HepG2 (cell line): ENCODE results near the gene FUT3. TPM values are rescaled to one million over a fixed set of nuclear protein-coding genes. Genes with fewer than 3 reads are reported as not detected.

Experiments
- ATAC-seq: fragments of 200-7000 bp; cut with Tn5 transposase; 3 replicates; pipeline ENCODE4 v1.9.1; 2020; ENCODE audit warnings: mild to moderate bottlenecking, moderate library complexity
- BruUV-seq: library from RNA; stranded (reverse); fragments of 400-500 nt; replicated peaks from 2 replicates; lab custom pipeline; 2021; lab: Mats Ljungman, UMichigan
- CTCF ChIA-PET: fragments of 300-600 bp; formaldehyde crosslinking; extraction: SDS; loops from one replicate; lab custom pipeline; 2021; ENCODE audit warnings: low total read pairs, inconsistent platforms, low intra/inter-chr PET ratio; lab: Yijun Ruan, JAX
- POLR2A ChIA-PET: fragments of 350-600 bp; sonication (Branson Sonifier 250); formaldehyde crosslinking; loops from one replicate; lab custom pipeline; 2020; ENCODE audit warnings: antibody characterized with exemption, inconsistent platforms; lab: Yijun Ruan, JAX
- DNase-seq: peaks from one replicate; pipeline ENCODE4 v3.0.0-alpha.2; 2015; ENCODE audit warnings: low spot score
- FAIRE-seq: peaks from 3 replicates; lab custom pipeline; 2011; peaks lifted over from hg19 to GRCh38; lab: Jason Lieb, UNC
- H2AFZ ChIP-seq: one replicate; pipeline ENCODE4 v1.6.1; 2011; ENCODE audit warnings: low read length, inconsistent platforms
- H3K27ac ChIP-seq: fragments of 300-600 bp; 3 replicates; pipeline ENCODE4 v1.8.0; 2011; ENCODE audit warnings: mixed run types, mild to moderate bottlenecking, mixed read lengths, low read length, inconsistent platforms; ENCODE audit not compliant: insufficient read depth; ENCODE audit errors: extremely low read length
- H3K27me3 ChIP-seq, 2 experiments: fragments of 200-600 bp in 1 of 2; 2 replicates in 1 of 2; 3 replicates in 1 of 2; pipeline versions ENCODE4 v1.6.0 to v1.8.0; 2011; ENCODE audit warnings: low read length in 2 of 2, mild to moderate bottlenecking in 2 of 2, moderate library complexity in 2 of 2, inconsistent platforms in 1 of 2; ENCODE audit not compliant: insufficient read depth in 2 of 2, control insufficient read depth in 1 of 2
- H3K36me3 ChIP-seq, 2 experiments: fragments of 200-600 bp in 1 of 2; replicated peaks in 1 of 2; 2 replicates in 1 of 2; 3 replicates in 1 of 2; pipeline versions ENCODE4 v1.5.1 to v1.8.0; 2011; ENCODE audit warnings: low read length in 2 of 2, inconsistent platforms in 1 of 2; ENCODE audit not compliant: insufficient read depth in 2 of 2, control insufficient read depth in 1 of 2
- H3K4me1 ChIP-seq: 2 replicates; pipeline ENCODE4 v1.5.1; 2012; ENCODE audit warnings: low read length, inconsistent platforms; ENCODE audit not compliant: insufficient read depth
- H3K4me2 ChIP-seq: 2 replicates; pipeline ENCODE4 v1.6.0; 2011; ENCODE audit warnings: low read depth, low read length, inconsistent platforms
- H3K4me3 ChIP-seq, 3 experiments: fragments of 200-600 bp in 1 of 3; sonication (generic), shearing (Covaris generic) in 1 of 3; replicated peaks in 1 of 3; 2 replicates each; pipeline ENCODE4 v1.5.1; 2011 to 2016; ENCODE audit warnings: low read length in 3 of 3, inconsistent platforms in 2 of 3, low read depth in 2 of 3, mild to moderate bottlenecking in 2 of 3, control low read depth in 1 of 3, mixed read lengths in 1 of 3; ENCODE audit not compliant: insufficient read depth in 1 of 3
- H3K79me2 ChIP-seq: one replicate; pipeline ENCODE4 v1.6.1; 2011; ENCODE audit warnings: low read length, inconsistent platforms; ENCODE audit not compliant: insufficient read depth
- H3K9ac ChIP-seq: 2 replicates; pipeline ENCODE4 v1.6.0; 2011; ENCODE audit warnings: mild to moderate bottlenecking, low read depth, low read length, inconsistent platforms; ENCODE audit not compliant: insufficient read depth
- H3K9me3 ChIP-seq: 2 replicates; pipeline ENCODE4 v1.5.1; 2012; ENCODE audit warnings: mild to moderate bottlenecking, low read length
- H4K20me1 ChIP-seq: 2 replicates; pipeline ENCODE4 v1.6.0; 2011; ENCODE audit warnings: inconsistent platforms, mild to moderate bottlenecking, low read length, moderate library complexity; ENCODE audit not compliant: insufficient read depth
- ATM ChIP-seq: fragments of 450-650 bp; IDR thresholded peaks from 2 replicates; pipeline ENCODE4 v1.7.1; 2017; ENCODE audit warnings: mild to moderate bottlenecking, borderline replicate concordance
- BCL6 ChIP-seq: IDR thresholded peaks from 2 replicates; pipeline ENCODE4 v1.6.1; 2016; ENCODE audit warnings: missing genetic modification reagents, missing compliant biosample characterization
- CBX1 ChIP-seq: IDR thresholded peaks from one replicate; pipeline ENCODE4 v1.6.1; 2016; ENCODE audit warnings: antibody characterized with exemption, low read depth
- NBN ChIP-seq: fragments of 450-650 bp; conservative IDR thresholded peaks from 2 replicates; pipeline ENCODE4 v1.6.1; 2017
- NFRKB ChIP-seq: fragments of 450-650 bp; IDR thresholded peaks from 2 replicates; pipeline ENCODE4 v1.6.1; 2017
- POGZ ChIP-seq: sonication (generic); formaldehyde crosslinking; IDR thresholded peaks from 2 replicates; pipeline ENCODE4 v1.4.0; 2020; ENCODE audit warnings: mild to moderate bottlenecking, missing genetic modification reagents
- RNF2 ChIP-seq: fragments of 450-650 bp; conservative IDR thresholded peaks from 2 replicates; pipeline ENCODE4 v1.6.1; 2016; ENCODE audit warnings: low read depth
- SP5 ChIP-seq: IDR thresholded peaks from 2 replicates; pipeline ENCODE4 v1.6.1; 2016; ENCODE audit warnings: low read depth, borderline replicate concordance
- TCF7L2 ChIP-seq: IDR thresholded peaks from 2 replicates; pipeline ENCODE4 v1.6.1; 2011; ENCODE audit warnings: mild to moderate bottlenecking, low read depth, low read length, moderate library complexity
- TP53 ChIP-seq: sonication (generic); formaldehyde crosslinking; conservative IDR thresholded peaks from 2 replicates; pipeline ENCODE4 v1.4.0; 2020; ENCODE audit warnings: missing genetic modification reagents
- ZFP90 ChIP-seq: sonication (generic); formaldehyde crosslinking; IDR thresholded peaks from 2 replicates; pipeline ENCODE4 v1.8.0; 2022; ENCODE audit warnings: missing genetic modification reagents, mild to moderate bottlenecking, inconsistent platforms, borderline replicate concordance
- ZKSCAN8 ChIP-seq: IDR thresholded peaks from 2 replicates; pipeline ENCODE4 v1.6.1; 2016; ENCODE audit warnings: borderline replicate concordance, missing genetic modification reagents, missing compliant biosample characterization
- ZNF224 ChIP-seq: sonication (generic); formaldehyde crosslinking; IDR thresholded peaks from 2 replicates; pipeline ENCODE4 v1.5.0; 2020; ENCODE audit warnings: mild to moderate bottlenecking, missing genetic modification reagents
- ZNF235 ChIP-seq: sonication (generic); formaldehyde crosslinking; IDR thresholded peaks from 2 replicates; pipeline ENCODE4 v1.8.1; 2023; ENCODE audit warnings: mild to moderate bottlenecking, missing genetic modification reagents, borderline replicate concordance
- ZNF296 ChIP-seq: sonication (generic); formaldehyde crosslinking; conservative IDR thresholded peaks from 2 replicates; pipeline ENCODE4 v1.5.0; 2020; ENCODE audit warnings: mild to moderate bottlenecking, missing genetic modification reagents
- ZNF570 ChIP-seq: sonication (generic); formaldehyde crosslinking; IDR thresholded peaks from 2 replicates; pipeline ENCODE4 v1.4.0; 2020; ENCODE audit warnings: mild to moderate bottlenecking, missing genetic modification reagents, borderline replicate concordance
- ZNF709 ChIP-seq: sonication (generic); formaldehyde crosslinking; IDR thresholded peaks from 2 replicates; pipeline ENCODE4 v1.5.0; 2020; ENCODE audit warnings: mild to moderate bottlenecking, missing genetic modification reagents
- ZNF737 ChIP-seq: sonication (generic); formaldehyde crosslinking; IDR thresholded peaks from 2 replicates; pipeline ENCODE4 v1.5.0; 2020; ENCODE audit warnings: missing genetic modification reagents, mild to moderate bottlenecking, borderline replicate concordance
- WGBS: methylation state at CpG from one replicate; pipeline ENCODE4 v1.1.6; 2017; ENCODE audit warnings: low lambda C conversion rate; 5-methylcytosine and 5-hydroxymethylcytosine counted together
- in situ Hi-C: cut with HindIII; loops from 2 replicates; pipeline ENCODE4 v1.10.0; 2017; ENCODE audit warnings: low pct_unique_long_range_greater_than_20kb; ENCODE audit not compliant: extremely low pct_ligation_motif_present
- intact Hi-C: fragments of 100-400 bp; cut with micrococcal nuclease; formaldehyde crosslinking; loops from one replicate; pipeline ENCODE4 v1.10.0; 2022; ENCODE audit not compliant: unreplicated experiment
- polyA plus RNA-seq, 8 experiments: library from polyadenylated mRNA; depleted of rRNA in 3 of 8; stranded (reverse) in 7 of 8; unstranded in 1 of 8; fragments of >200 nt; fragmentation: Illumina TruSeq in 4 of 8; extraction: Trizol in 4 of 8; gene quantifications; 2 replicates each; pipeline versions ENCODE4 v1.2.1 to v1.2.3, GENCODE V29; 2011 to 2016; ENCODE audit warnings: low read depth in 4 of 8, missing spikeins in 1 of 8, mixed read lengths in 1 of 8; ENCODE audit not compliant: insufficient read depth in 1 of 8
- total RNA-seq, 5 experiments: library from RNA; depleted of rRNA; stranded (reverse); fragments of >200 nt; fragmentation: Illumina TruSeq; extraction: Trizol; gene quantifications; 2 replicates each; pipeline ENCODE4 v1.2.3, GENCODE V29; 2016; ENCODE audit warnings: low read depth in 1 of 5
- TF ChIP-seq, protein P1 (sequence below): sonication (generic); formaldehyde crosslinking; IDR thresholded peaks from 2 replicates; pipeline ENCODE4 v1.4.0; 2020; ENCODE audit warnings: mild to moderate bottlenecking, missing genetic modification reagents

The FUT3 gene
- total and polyA plus RNA-seq, 2 of the 13 experiments (the other 11 are each of a cell fraction or from before 2014, with no cell fraction given), result 0.53 to 1.1 TPM

DNA sequence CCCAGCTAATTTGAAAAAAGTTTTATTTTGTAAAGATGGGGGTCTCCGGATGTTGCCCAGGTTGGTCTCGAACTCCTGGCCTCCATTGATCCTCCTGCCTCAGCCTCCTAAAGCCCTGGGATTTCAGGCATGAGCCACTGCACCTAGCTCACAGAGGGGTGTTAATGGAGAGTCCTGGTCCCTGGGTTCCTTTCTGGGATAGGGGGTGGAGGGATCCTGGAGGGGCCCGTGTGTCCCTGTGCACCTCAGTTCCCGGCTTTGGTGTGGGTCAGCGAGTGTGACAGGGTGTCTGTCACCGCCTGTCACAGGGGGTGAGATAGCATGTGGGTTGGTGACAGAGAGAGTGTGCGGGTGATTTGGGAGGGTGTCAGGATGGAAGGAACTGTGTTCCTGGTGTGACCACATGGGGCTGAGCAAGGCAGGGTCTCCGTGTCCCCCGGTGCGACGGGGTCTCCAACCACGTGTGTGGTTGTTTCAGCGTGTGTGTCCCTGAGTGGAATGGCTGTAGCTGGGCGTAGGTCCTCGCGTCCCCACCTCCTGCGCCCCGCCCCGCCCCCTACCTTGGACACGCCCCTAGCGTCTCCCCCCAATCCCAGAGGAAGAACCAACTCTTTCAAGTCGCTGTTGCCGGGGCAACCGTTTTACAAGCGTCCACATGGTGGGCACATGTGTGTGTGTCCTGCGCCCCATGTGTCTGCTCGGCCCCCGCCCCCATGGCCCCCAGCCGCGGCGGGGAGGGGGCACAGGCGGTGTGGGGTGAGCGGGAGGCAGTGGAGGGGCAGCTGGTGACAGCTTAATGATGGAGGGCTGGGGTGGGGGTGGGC is 49.2 kb downstream of the FUT3 start (continued):
- TF ChIP-seq NBN (no peak), ATM (no peak), TCF7L2 (no peak)

DNA sequence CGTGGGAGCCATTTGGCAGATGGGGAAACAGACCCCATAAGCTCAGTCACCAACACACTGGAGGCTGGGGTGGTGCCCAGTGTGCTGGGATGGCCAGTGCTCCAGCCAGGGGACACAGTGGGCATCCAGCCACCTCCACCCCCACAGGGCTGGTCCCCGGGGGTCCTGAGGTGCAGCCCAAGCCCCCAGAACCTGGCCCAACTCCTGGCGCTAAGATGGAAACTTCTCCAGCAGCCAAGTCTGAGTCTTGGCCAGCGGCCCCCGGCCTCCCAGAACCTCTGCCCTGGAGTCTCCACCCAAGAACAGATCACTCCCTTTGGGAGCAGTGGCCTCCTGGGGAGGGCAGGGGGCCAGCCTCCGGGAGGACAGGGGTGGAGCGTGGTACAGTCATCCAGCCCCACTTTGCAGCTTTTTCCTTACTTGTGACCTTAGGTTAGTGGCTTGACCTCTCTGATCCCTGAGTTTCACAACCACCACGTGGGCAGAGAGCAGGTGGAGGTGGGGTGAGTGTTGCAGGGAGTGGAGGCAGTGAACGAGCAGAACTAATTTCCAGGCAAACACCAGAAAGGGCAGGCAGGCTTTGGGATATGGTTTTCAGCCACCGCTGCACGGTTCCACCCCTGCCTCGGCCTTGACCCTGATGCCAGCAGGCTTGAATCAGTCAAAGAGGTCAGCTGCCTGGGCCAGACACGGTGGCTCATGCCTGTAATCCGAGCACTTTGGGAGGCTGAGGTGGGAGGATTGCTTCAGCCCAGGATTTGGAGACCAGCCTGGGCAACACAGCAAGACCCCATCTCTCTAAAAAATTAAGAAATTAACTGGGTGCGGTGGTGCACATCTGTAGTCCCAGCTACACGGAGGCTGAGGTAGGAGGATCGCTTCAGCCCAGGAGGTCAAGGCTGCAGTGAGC is 50.6 kb downstream of the FUT3 start:
- DNase-seq, result peak; percentile 58
- Histone ChIP-seq H3K9ac (peak overlapping the region; percentile 19; the same call in 1 of the 2 replicates), H3K27ac (no peak overlapping the region), H3K27me3 (peaks cover 0 to 5% of the 10 kb centered on the region in 2 experiments; a peak in 2 of 5 replicates), H3K36me3 (no peaks in the 10 kb centered on the region), H2AFZ (no peak overlapping the region), H3K4me3 (peak overlapping the region in 2 of 3 experiments; percentile 31 to 56; a peak in 3 of 6 replicates), H3K9me3 (no peaks in the 10 kb centered on the region), H3K4me2 (peak overlapping the region; percentile 89), H4K20me1 (no peaks in the 10 kb centered on the region), H3K4me1 (peaks cover 55% of the 10 kb centered on the region), H3K79me2 (no peaks in the 10 kb centered on the region)
- ChIA-PET CTCF (no interaction called here), POLR2A (interaction anchor here (0.7 to 1.7 kb wide), 4 partner anchors 9 to 103 kb away, joined by 3 to 7 read pairs (median 4); partner anchors contain the start of genes DUS3L and NDUFA11)
- in situ Hi-C loops, result loop anchor here (5.0 kb wide), 2 partner anchors 177 to 222 kb away; partner anchors contain the start of gene RANBP3
- no TSS peak for BruUV-seq
- 14% methylated on average over 10 of the region's 17 CpGs for WGBS
- intact Hi-C loops, result loop anchor here (10.0 kb wide), 1 partner anchor 224 kb away; no protein-coding TSS in a partner anchor
- peak; percentile 5; the same call in 2 of the 3 replicates for ATAC-seq
- peak; percentile 89 for FAIRE-seq
- TF ChIP-seq ZNF737 (CRISPR knock-in tag) (no peak), BCL6 (CRISPR knock-in tag) (peak; percentile 23; the same call in 1 of the 2 replicates), ZNF224 (no peak), CBX1 (no peak), RNF2 (no peak), ZKSCAN8 (CRISPR knock-in tag) (0 out of 2 replicates have a peak, but pooled peaks have one; percentile 40), SP5 (CRISPR knock-in tag) (peak; percentile 24; the same call in 1 of the 2 replicates), ZNF709 (no peak), ZFP90 (CRISPR knock-in tag) (0 out of 2 replicates have a peak, but pooled peaks have one; percentile 11), NFRKB (no peak), ZNF296 (no peak), ZNF235 (CRISPR knock-in tag) (no peak), ZNF570 (CRISPR knock-in tag) (no peak), TP53 (no peak), POGZ (CRISPR knock-in tag) (peak; percentile 61)
- TF ChIP-seq, protein P1, sequence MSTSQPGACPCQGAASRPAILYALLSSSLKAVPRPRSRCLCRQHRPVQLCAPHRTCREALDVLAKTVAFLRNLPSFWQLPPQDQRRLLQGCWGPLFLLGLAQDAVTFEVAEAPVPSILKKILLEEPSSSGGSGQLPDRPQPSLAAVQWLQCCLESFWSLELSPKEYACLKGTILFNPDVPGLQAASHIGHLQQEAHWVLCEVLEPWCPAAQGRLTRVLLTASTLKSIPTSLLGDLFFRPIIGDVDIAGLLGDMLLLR (CRISPR knock-in tag), result no peak
